GM12878 (cell line): Measurements from ENCODE around the gene SBNO1. TPM values are rescaled to one million over a fixed set of nuclear protein-coding genes. Genes with fewer than 3 reads are reported as not detected.

Experiments
- ATAC-seq: fragments of 200-7000 bp; cut with Tn5 transposase; 3 replicates; pipeline ENCODE4 v1.9.1; 2020; ENCODE audit warnings: mild to moderate bottlenecking, moderate library complexity
- BruUV-seq: library from RNA; stranded (reverse); fragments of 400-500 nt; replicated peaks from 2 replicates; lab custom pipeline; 2021; lab: Mats Ljungman, UMichigan
- CTCF ChIA-PET: fragments of 300-600 bp; sonication (Branson Sonifier 250); formaldehyde crosslinking; extraction: SDS; loops from one replicate; lab custom pipeline; 2021; ENCODE audit warnings: inconsistent platforms; lab: Yijun Ruan, JAX
- POLR2A ChIA-PET: fragments of 350-600 bp; formaldehyde crosslinking; extraction: SDS; loops from one replicate; lab custom pipeline; 2021; ENCODE audit warnings: inconsistent platforms; lab: Charles Lee
- RAD21 ChIA-PET: fragments of 300-600 bp; sonication (Branson Sonifier 250); formaldehyde crosslinking; loops from one replicate; lab custom pipeline; 2023; ENCODE audit warnings: antibody characterized with exemption; ENCODE audit not compliant: unreplicated experiment; lab: Charles Lee
- SMC1A ChIA-PET: fragments of 300-600 bp; sonication (Branson Sonifier 250); formaldehyde crosslinking; loops from one replicate; lab custom pipeline; 2023; ENCODE audit not compliant: unreplicated experiment, uncharacterized antibody; lab: Charles Lee
- DNase-seq: peaks from one replicate; pipeline ENCODE4 v3.0.0-alpha.2; 2011; ENCODE audit warnings: low read depth, low spot score
- FAIRE-seq: peaks from 3 replicates; lab custom pipeline; 2011; peaks lifted over from hg19 to GRCh38; lab: Jason Lieb, UNC
- H2AFZ ChIP-seq: 2 replicates; pipeline ENCODE4 v1.6.0; 2011; ENCODE audit warnings: low read depth, low read length, control low read depth; ENCODE audit not compliant: control insufficient read depth
- H3K27ac ChIP-seq: 2 replicates; pipeline ENCODE4 v1.5.1; 2011; ENCODE audit warnings: control low read depth; ENCODE audit not compliant: control insufficient read depth, insufficient read depth
- H3K27me3 ChIP-seq, 2 experiments: replicated peaks in 1 of 2; 2 replicates each; pipeline versions ENCODE4 v1.6.0 to v1.6.1; 2011; ENCODE audit warnings: low read length in 1 of 2; ENCODE audit not compliant: control insufficient read depth in 2 of 2, insufficient read depth in 2 of 2
- H3K36me3 ChIP-seq, 2 experiments: 2 replicates each; pipeline ENCODE4 v1.5.1; 2011; ENCODE audit warnings: low read length in 1 of 2; ENCODE audit not compliant: control insufficient read depth in 2 of 2, insufficient read depth in 2 of 2
- H3K4me1 ChIP-seq: 2 replicates; pipeline ENCODE4 v1.6.1; 2011; ENCODE audit warnings: mild to moderate bottlenecking, low read length, moderate library complexity, mixed read lengths; ENCODE audit not compliant: control insufficient read depth, insufficient read depth
- H3K4me2 ChIP-seq: 2 replicates; pipeline ENCODE4 v1.6.0; 2011; ENCODE audit warnings: control low read depth; ENCODE audit not compliant: control insufficient read depth, insufficient read depth
- H3K4me3 ChIP-seq: fragments of 200-600 bp; sonication (generic); 2 replicates; pipeline ENCODE4 v1.5.1; 2016
- H3K79me2 ChIP-seq: 2 replicates; pipeline ENCODE4 v1.6.0; 2011; ENCODE audit warnings: low read length; ENCODE audit not compliant: control insufficient read depth, insufficient read depth
- H3K9ac ChIP-seq: 2 replicates; pipeline ENCODE4 v1.8.0; 2011; ENCODE audit warnings: low read length, control low read depth, mixed read lengths; ENCODE audit not compliant: control insufficient read depth, insufficient read depth
- H3K9me3 ChIP-seq: replicated peaks from 3 replicates; pipeline ENCODE4 v1.5.1; 2011; ENCODE audit warnings: mild to moderate bottlenecking, low read length; ENCODE audit not compliant: control insufficient read depth, insufficient read depth
- H4K20me1 ChIP-seq: 2 replicates; pipeline ENCODE4 v1.6.0; 2011; ENCODE audit not compliant: control insufficient read depth, insufficient read depth
- BHLHE40 ChIP-seq, 2 experiments: fragments of 450-650 bp in 1 of 2; IDR thresholded peaks; 2 replicates each; pipeline ENCODE4 v1.6.1; 2011 to 2017; ENCODE audit warnings: low read depth in 2 of 2, borderline replicate concordance in 1 of 2, improper control_type of control experiment in 1 of 2, low read length in 1 of 2, mild to moderate bottlenecking in 1 of 2
- CHD2 ChIP-seq: IDR thresholded peaks from 2 replicates; pipeline ENCODE4 v1.6.1; 2011; ENCODE audit warnings: low read depth, low read length, improper control_type of control experiment, borderline replicate concordance
- MEF2A ChIP-seq: IDR thresholded peaks from 2 replicates; pipeline ENCODE4 v1.6.1; 2011; ENCODE audit warnings: low read depth, mild to moderate bottlenecking, low read length, moderate library complexity; ENCODE audit not compliant: insufficient read depth
- NFIC ChIP-seq: IDR thresholded peaks from 2 replicates; pipeline ENCODE4 v1.6.1; 2012; ENCODE audit warnings: low read depth, mild to moderate bottlenecking, inconsistent platforms, low read length, moderate library complexity
- NR2C2 ChIP-seq: IDR thresholded peaks from 2 replicates; pipeline ENCODE4 v1.6.1; 2011; ENCODE audit warnings: borderline replicate concordance, low read depth; ENCODE audit not compliant: control insufficient read depth, insufficient read length
- PAX8 ChIP-seq: fragments of 450-650 bp; IDR thresholded peaks from 2 replicates; pipeline ENCODE4 v1.6.1; 2017; ENCODE audit warnings: mild to moderate bottlenecking, moderate library complexity
- SMAD5 ChIP-seq: IDR thresholded peaks from 2 replicates; pipeline ENCODE4 v1.6.1; 2016; ENCODE audit warnings: antibody characterized with exemption, low read depth
- ZZZ3 ChIP-seq: IDR thresholded peaks from 2 replicates; pipeline ENCODE4 v1.6.1; 2011; ENCODE audit warnings: low read depth; ENCODE audit not compliant: control insufficient read depth, insufficient read length
- WGBS: methylation state at CpG from one replicate; pipeline ENCODE4 v1.1.6; 2016; ENCODE audit warnings: low lambda C conversion rate; ENCODE audit not compliant: insufficient replicate concordance, insufficient coverage; ENCODE audit errors: missing lambda C conversion rate; 5-methylcytosine and 5-hydroxymethylcytosine counted together
- in situ Hi-C: fragments of 300-500 bp; cut with MboI; formaldehyde crosslinking; loops from 9 replicates; pipeline ENCODE4 v1.14.3; 2018; ENCODE audit warnings: mixed read lengths
- intact Hi-C: fragments of 100-400 bp; cut with micrococcal nuclease; formaldehyde crosslinking; loops from one replicate; pipeline ENCODE4 v1.14.2; 2022; ENCODE audit not compliant: unreplicated experiment
- polyA plus RNA-seq, 11 experiments: library from polyadenylated mRNA; depleted of rRNA in 4 of 11; unstranded in 6 of 11; stranded (reverse) in 5 of 11; fragments of >200 nt; fragmentation: Nextera tagmentation in 4 of 11; fragmentation: Illumina TruSeq in 1 of 11; extraction: Ambion mirVana in 4 of 11; extraction: Trizol in 1 of 11; gene quantifications; 1 replicate in 1 of 11; 2 replicates in 10 of 11; pipeline versions ENCODE4 v1.2.1 to v1.2.3, GENCODE V29; 2011 to 2016; ENCODE audit warnings: inconsistent platforms in 2 of 11, missing spikeins in 2 of 11, low read depth in 1 of 11
- total RNA-seq, 4 experiments: library from RNA; depleted of rRNA in 3 of 4; stranded (reverse); fragments of >200 nt in 3 of 4; fragmentation: Illumina TruSeq in 1 of 4; extraction: Trizol in 1 of 4; gene quantifications; 2 replicates each; pipeline versions ENCODE4 v1.2.1 to v1.2.3, GENCODE V29; 2013 to 2021
- TF ChIP-seq, protein P1 (sequence below): fragments of 450-650 bp; formaldehyde crosslinking; IDR thresholded peaks from 2 replicates; pipeline ENCODE4 v1.4.0; 2022; ENCODE audit warnings: mild to moderate bottlenecking, moderate library complexity
- TF ChIP-seq, protein P2 (sequence below): IDR thresholded peaks from 2 replicates; pipeline ENCODE4 v1.6.1; 2012; ENCODE audit warnings: low read depth, low read length, improper control_type of control experiment
- TF ChIP-seq, protein P3 (sequence below): IDR thresholded peaks from 2 replicates; pipeline ENCODE4 v1.6.1; 2012; ENCODE audit warnings: low read length, inconsistent platforms
- TF ChIP-seq, protein P4 (sequence below): IDR thresholded peaks from 2 replicates; pipeline ENCODE4 v1.6.1; 2012; ENCODE audit warnings: mild to moderate bottlenecking, low read depth, low read length

SBNO1 gene
- total and polyA plus RNA-seq, 10 of the 15 experiments (the other 5 are each of a cell fraction or from before 2014, with no cell fraction given) = 7.5 to 39.7 (median 20.9) TPM

DNA sequence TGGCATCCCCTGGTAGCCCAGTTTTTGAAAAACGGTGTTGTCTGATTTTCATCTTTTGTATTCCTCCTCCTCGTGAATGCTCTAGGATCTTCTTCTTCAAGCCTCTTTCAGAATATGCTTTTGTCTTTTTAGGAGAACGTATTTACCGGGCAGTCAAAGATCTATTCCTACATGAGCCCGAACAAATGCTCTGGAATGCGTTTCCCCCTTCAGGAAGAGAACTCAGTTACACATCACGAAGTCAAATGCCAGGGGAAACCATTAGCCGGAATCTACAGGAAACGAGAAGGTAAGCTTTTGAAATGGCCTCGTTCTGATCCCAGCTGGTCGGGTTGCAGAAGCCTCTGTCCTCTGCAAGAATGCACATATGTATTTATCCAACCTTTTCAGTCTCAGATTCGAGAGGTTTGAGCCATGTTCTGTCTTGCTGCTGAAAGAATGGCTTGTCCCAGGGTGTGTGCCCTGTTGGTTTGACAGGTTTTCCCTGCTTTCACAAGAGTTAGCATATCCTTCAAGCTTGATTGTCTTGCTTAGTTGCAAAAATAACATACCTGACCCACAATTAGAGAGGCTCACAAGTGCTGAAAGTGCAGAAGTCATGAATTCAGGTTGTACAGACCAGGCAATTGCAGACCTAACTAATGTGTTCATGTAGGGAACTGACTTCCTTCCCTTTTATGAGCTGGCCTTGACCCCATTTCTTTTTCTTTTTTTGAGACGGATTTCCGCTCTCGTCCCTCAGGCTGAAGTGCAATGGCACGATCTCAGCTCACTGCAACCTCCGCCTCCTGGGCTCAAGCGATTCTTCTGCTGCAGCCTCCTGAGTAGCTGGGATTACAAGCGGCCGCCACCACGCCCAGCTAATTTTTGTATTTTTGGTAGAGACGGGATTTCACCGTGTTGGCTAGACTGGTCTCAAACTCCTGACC, 26.1 kb upstream of the SBNO1 start:
- 92% methylated on average over 23 of the region's 23 CpGs for WGBS
- Histone ChIP-seq H4K20me1 (no peaks in the 10 kb centered on the region), H2AFZ (no peak overlapping the region), H3K4me1 (peaks cover 20% of the 10 kb centered on the region), H3K79me2 (peaks cover 40% of the 10 kb centered on the region), H3K36me3 (peaks cover 7 to 11% of the 10 kb centered on the region in 2 experiments), H3K9ac (no peak overlapping the region), H3K4me3 (peak overlapping the region; percentile 81; the same call in 1 of the 2 replicates), H3K9me3 (no peaks in the 10 kb centered on the region), H3K27me3 (no peaks in the 10 kb centered on the region), H3K27ac (no peak overlapping the region), H3K4me2 (peak overlapping the region; percentile 91)
- ChIA-PET POLR2A (no interaction called here), CTCF (interaction anchor here (1.0 to 1.3 kb wide), 5 partner anchors 27 to 192 kb away, joined by 3 to 4 read pairs (median 3); no protein-coding TSS in a partner anchor), RAD21 (interaction anchor here (0.6 to 1.7 kb wide), 4 partner anchors 26 to 191 kb away, joined by 3 to 4 read pairs (median 4); no protein-coding TSS in a partner anchor), SMC1A (interaction anchor here (0.7 to 1.6 kb wide), 5 partner anchors 14 to 132 kb away, joined by 3 to 4 read pairs (median 3); no protein-coding TSS in a partner anchor)
- TSS peak; percentile 45 for BruUV-seq
- intact Hi-C loops = no loop called here
- FAIRE-seq (peak; percentile 23), DNase-seq (no peak), ATAC-seq (no peak)
- in situ Hi-C loops = no loop called here
- no peak for TF ChIP-seq NFIC
- TF ChIP-seq, protein P1, sequence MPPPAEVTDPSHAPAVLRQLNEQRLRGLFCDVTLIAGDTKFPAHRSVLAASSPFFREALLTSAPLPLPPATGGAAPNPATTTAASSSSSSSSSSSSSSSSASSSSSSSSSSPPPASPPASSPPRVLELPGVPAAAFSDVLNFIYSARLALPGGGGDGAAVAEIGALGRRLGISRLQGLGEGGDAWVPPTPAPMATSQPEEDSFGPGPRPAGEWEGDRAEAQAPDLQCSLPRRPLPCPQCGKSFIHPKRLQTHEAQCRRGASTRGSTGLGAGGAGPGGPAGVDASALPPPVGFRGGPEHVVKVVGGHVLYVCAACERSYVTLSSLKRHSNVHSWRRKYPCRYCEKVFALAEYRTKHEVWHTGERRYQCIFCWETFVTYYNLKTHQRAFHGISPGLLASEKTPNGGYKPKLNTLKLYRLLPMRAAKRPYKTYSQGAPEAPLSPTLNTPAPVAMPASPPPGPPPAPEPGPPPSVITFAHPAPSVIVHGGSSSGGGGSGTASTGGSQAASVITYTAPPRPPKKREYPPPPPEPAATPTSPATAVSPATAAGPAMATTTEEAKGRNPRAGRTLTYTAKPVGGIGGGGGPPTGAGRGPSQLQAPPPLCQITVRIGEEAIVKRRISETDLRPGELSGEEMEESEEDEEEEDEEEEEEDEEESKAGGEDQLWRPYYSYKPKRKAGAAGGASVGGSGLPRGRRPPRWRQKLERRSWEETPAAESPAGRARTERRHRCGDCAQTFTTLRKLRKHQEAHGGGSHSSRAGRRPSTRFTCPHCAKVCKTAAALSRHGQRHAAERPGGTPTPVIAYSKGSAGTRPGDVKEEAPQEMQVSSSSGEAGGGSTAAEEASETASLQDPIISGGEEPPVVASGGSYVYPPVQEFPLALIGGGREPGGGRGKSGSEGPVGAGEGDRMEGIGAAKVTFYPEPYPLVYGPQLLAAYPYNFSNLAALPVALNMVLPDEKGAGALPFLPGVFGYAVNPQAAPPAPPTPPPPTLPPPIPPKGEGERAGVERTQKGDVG (CRISPR knock-in tag) = no peak
- no peak for TF ChIP-seq SMAD5
- TF ChIP-seq, protein P2, sequence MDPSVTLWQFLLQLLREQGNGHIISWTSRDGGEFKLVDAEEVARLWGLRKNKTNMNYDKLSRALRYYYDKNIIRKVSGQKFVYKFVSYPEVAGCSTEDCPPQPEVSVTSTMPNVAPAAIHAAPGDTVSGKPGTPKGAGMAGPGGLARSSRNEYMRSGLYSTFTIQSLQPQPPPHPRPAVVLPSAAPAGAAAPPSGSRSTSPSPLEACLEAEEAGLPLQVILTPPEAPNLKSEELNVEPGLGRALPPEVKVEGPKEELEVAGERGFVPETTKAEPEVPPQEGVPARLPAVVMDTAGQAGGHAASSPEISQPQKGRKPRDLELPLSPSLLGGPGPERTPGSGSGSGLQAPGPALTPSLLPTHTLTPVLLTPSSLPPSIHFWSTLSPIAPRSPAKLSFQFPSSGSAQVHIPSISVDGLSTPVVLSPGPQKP = no peak
- no peak for TF ChIP-seq MEF2A
- TF ChIP-seq CHD2 = no peak
- TF ChIP-seq BHLHE40 (IDR thresholded peaks at IDR 0.05; ENCODE audit: borderline replicate concordance in 1 of 2, low read depth in 2 of 2, low read length in 1 of 2) = no peak
- no peak for TF ChIP-seq NR2C2
- no peak for TF ChIP-seq ZZZ3
- TF ChIP-seq, protein P3, sequence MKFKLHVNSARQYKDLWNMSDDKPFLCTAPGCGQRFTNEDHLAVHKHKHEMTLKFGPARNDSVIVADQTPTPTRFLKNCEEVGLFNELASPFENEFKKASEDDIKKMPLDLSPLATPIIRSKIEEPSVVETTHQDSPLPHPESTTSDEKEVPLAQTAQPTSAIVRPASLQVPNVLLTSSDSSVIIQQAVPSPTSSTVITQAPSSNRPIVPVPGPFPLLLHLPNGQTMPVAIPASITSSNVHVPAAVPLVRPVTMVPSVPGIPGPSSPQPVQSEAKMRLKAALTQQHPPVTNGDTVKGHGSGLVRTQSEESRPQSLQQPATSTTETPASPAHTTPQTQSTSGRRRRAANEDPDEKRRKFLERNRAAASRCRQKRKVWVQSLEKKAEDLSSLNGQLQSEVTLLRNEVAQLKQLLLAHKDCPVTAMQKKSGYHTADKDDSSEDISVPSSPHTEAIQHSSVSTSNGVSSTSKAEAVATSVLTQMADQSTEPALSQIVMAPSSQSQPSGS = no peak
- TF ChIP-seq, protein P4, sequence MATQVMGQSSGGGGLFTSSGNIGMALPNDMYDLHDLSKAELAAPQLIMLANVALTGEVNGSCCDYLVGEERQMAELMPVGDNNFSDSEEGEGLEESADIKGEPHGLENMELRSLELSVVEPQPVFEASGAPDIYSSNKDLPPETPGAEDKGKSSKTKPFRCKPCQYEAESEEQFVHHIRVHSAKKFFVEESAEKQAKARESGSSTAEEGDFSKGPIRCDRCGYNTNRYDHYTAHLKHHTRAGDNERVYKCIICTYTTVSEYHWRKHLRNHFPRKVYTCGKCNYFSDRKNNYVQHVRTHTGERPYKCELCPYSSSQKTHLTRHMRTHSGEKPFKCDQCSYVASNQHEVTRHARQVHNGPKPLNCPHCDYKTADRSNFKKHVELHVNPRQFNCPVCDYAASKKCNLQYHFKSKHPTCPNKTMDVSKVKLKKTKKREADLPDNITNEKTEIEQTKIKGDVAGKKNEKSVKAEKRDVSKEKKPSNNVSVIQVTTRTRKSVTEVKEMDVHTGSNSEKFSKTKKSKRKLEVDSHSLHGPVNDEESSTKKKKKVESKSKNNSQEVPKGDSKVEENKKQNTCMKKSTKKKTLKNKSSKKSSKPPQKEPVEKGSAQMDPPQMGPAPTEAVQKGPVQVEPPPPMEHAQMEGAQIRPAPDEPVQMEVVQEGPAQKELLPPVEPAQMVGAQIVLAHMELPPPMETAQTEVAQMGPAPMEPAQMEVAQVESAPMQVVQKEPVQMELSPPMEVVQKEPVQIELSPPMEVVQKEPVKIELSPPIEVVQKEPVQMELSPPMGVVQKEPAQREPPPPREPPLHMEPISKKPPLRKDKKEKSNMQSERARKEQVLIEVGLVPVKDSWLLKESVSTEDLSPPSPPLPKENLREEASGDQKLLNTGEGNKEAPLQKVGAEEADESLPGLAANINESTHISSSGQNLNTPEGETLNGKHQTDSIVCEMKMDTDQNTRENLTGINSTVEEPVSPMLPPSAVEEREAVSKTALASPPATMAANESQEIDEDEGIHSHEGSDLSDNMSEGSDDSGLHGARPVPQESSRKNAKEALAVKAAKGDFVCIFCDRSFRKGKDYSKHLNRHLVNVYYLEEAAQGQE = no peak
- no peak for TF ChIP-seq PAX8
